SK-N-SH (cell line): ENCODE data around the gene LDB2. TPM values are rescaled to one million over a fixed set of nuclear protein-coding genes. Genes with fewer than 3 reads are reported as not detected.

ENCODE experiments used
- CTCF ChIA-PET: fragments of 300-600, 350-600 bp; formaldehyde crosslinking; extraction: SDS; loops from one replicate; lab custom pipeline; 2021; lab: Yijun Ruan, JAX
- POLR2A ChIA-PET: fragments of 350-600 bp; sonication (Branson Sonifier 250); formaldehyde crosslinking; extraction: SDS; loops from one replicate; lab custom pipeline; 2020; ENCODE audit warnings: antibody characterized with exemption, inconsistent platforms; lab: Yijun Ruan, JAX
- DNase-seq: peaks from one replicate; pipeline ENCODE4 v3.0.0; 2012
- H2AFZ ChIP-seq: fragments of 200-600 bp; sonication (generic); 2 replicates; pipeline ENCODE4 v1.8.1; 2016; ENCODE audit warnings: antibody characterized with exemption, mild to moderate bottlenecking, low read depth
- H3F3A ChIP-seq: fragments of 200-600 bp; sonication (generic); replicated peaks from 2 replicates; pipeline ENCODE3; 2016; ENCODE audit warnings: antibody characterized with exemption, mild to moderate bottlenecking; ENCODE audit not compliant: insufficient read depth
- H3K27ac ChIP-seq, 2 experiments: fragments of 200-500 bp in 1 of 2; fragments of 200-600 bp in 1 of 2; sonication (Bioruptor generic) in 1 of 2; sonication (generic), shearing (Covaris generic) in 1 of 2; 2 replicates each; pipeline versions ENCODE4 v1.5.1 to v1.6.1; 2014 to 2016; ENCODE audit warnings: low read depth in 2 of 2, inconsistent platforms in 1 of 2, low read length in 1 of 2, mild to moderate bottlenecking in 1 of 2, mixed read lengths in 1 of 2
- H3K27me3 ChIP-seq: fragments of 200-600 bp; sonication (generic), shearing (Covaris generic); 2 replicates; pipeline ENCODE4 v1.6.1; 2016; ENCODE audit warnings: mixed run types; ENCODE audit not compliant: insufficient read depth
- H3K36me3 ChIP-seq, 2 experiments: fragments of 200-500 bp in 1 of 2; fragments of 200-600 bp in 1 of 2; sonication (Bioruptor generic) in 1 of 2; sonication (generic) in 1 of 2; replicated peaks in 1 of 2; 2 replicates each; pipeline versions ENCODE3 to v1.5.1; 2014 to 2016; ENCODE audit warnings: low read length in 1 of 2, mild to moderate bottlenecking in 1 of 2; ENCODE audit not compliant: insufficient read depth in 2 of 2, control insufficient read depth in 1 of 2
- H3K4me1 ChIP-seq, 2 experiments: fragments of 200-500 bp in 1 of 2; fragments of 200-600 bp in 1 of 2; sonication (Bioruptor generic) in 1 of 2; sonication (generic), shearing (Covaris generic) in 1 of 2; 2 replicates each; pipeline versions ENCODE4 v1.5.1 to v1.6.1; 2014 to 2016; ENCODE audit warnings: low read depth in 1 of 2, low read length in 1 of 2, mixed run types in 1 of 2; ENCODE audit not compliant: insufficient read depth in 2 of 2, control insufficient read depth in 1 of 2
- H3K4me2 ChIP-seq: fragments of 200-600 bp; sonication (generic), shearing (Covaris generic); 2 replicates; pipeline ENCODE4 v1.6.1; 2017; ENCODE audit warnings: mixed run types
- H3K4me3 ChIP-seq, 2 experiments: fragments of 200-500 bp in 1 of 2; fragments of 200-600 bp in 1 of 2; sonication (Bioruptor generic) in 1 of 2; sonication (generic), shearing (Covaris generic) in 1 of 2; 2 replicates each; pipeline versions ENCODE4 v1.5.1 to v1.8.1; 2014 to 2016; ENCODE audit warnings: low read depth in 2 of 2, inconsistent platforms in 1 of 2, low read length in 1 of 2, mild to moderate bottlenecking in 1 of 2, mixed read lengths in 1 of 2, moderate library complexity in 1 of 2
- H3K79me2 ChIP-seq: fragments of 200-600 bp; sonication (generic); 2 replicates; pipeline ENCODE4 v1.8.1; 2017; ENCODE audit warnings: mild to moderate bottlenecking; ENCODE audit not compliant: insufficient read depth
- H3K9ac ChIP-seq: fragments of 200-600 bp; sonication (generic); 2 replicates; pipeline ENCODE4 v1.6.1; 2017; ENCODE audit warnings: mixed run types
- H3K9me2 ChIP-seq: fragments of 200-600 bp; sonication (generic); 2 replicates; pipeline ENCODE4 v1.6.1; 2017; ENCODE audit warnings: mixed run types
- H3K9me3 ChIP-seq: fragments of 200-600 bp; sonication (generic); 2 replicates; pipeline ENCODE4 v1.6.1; 2017; ENCODE audit warnings: mixed run types, mild to moderate bottlenecking, moderate library complexity
- H4K20me1 ChIP-seq: fragments of 200-600 bp; sonication (generic); 2 replicates; pipeline ENCODE4 v1.6.1; 2017; ENCODE audit warnings: mild to moderate bottlenecking, mixed run types; ENCODE audit not compliant: insufficient read depth
- CHD2 ChIP-seq: fragments of 150-350 bp; IDR thresholded peaks from 2 replicates; pipeline ENCODE4 v1.6.1; 2018; ENCODE audit warnings: low read length; ENCODE audit not compliant: partially characterized antibody
- EP300 ChIP-seq, 2 experiments: IDR thresholded peaks; 2 replicates each; pipeline versions ENCODE4 v1.4.0 to v1.6.1; 2012; ENCODE audit warnings: borderline replicate concordance in 1 of 2, low read depth in 1 of 2, low read length in 1 of 2
- EZH2phosphoT487 ChIP-seq: fragments of 200-600 bp; sonication (generic); IDR thresholded peaks from 2 replicates; pipeline ENCODE4 v1.6.1; 2017; ENCODE audit warnings: low read depth, mixed run types, mild to moderate bottlenecking, antibody characterized with exemption, moderate library complexity, borderline replicate concordance
- GATA2 ChIP-seq: sonication (generic); formaldehyde crosslinking; IDR thresholded peaks from 2 replicates; pipeline ENCODE4 v1.5.0; 2020; ENCODE audit warnings: mild to moderate bottlenecking, missing genetic modification reagents
- JUND ChIP-seq: IDR thresholded peaks from 2 replicates; pipeline ENCODE4 v1.4.0; 2012
- NFIC ChIP-seq: IDR thresholded peaks from 2 replicates; pipeline ENCODE4 v1.4.0; 2012; ENCODE audit warnings: borderline replicate concordance
- REST ChIP-seq: IDR thresholded peaks from 2 replicates; pipeline ENCODE4 v1.6.1; 2012; ENCODE audit warnings: mild to moderate bottlenecking, low read depth, low read length, moderate library complexity
- RXRA ChIP-seq: IDR thresholded peaks from 2 replicates; pipeline ENCODE4 v1.4.0; 2012; ENCODE audit warnings: low read depth, mild to moderate bottlenecking, borderline replicate concordance
- SIN3A ChIP-seq: IDR thresholded peaks from 2 replicates; pipeline ENCODE4 v1.6.1; 2012; ENCODE audit warnings: low read depth, mild to moderate bottlenecking, low read length, moderate library complexity, borderline replicate concordance
- SMC3 ChIP-seq: IDR thresholded peaks from 2 replicates; pipeline ENCODE4 v1.6.1; 2012; ENCODE audit warnings: low read depth, low read length, improper control_type of control experiment
- TAF1 ChIP-seq: IDR thresholded peaks from 2 replicates; pipeline ENCODE4 v1.6.1; 2012; ENCODE audit warnings: low read depth, mild to moderate bottlenecking, low read length, moderate library complexity, borderline replicate concordance
- TEAD4 ChIP-seq: IDR thresholded peaks from 2 replicates; pipeline ENCODE4 v1.4.0; 2012; ENCODE audit warnings: mild to moderate bottlenecking, borderline replicate concordance; ENCODE audit not compliant: insufficient read depth
- USF1 ChIP-seq: IDR thresholded peaks from 2 replicates; pipeline ENCODE4 v1.4.0; 2012; ENCODE audit warnings: low read depth, borderline replicate concordance
- USF2 ChIP-seq: fragments of 150-350 bp; IDR thresholded peaks from 2 replicates; pipeline ENCODE4 v1.6.1; 2017; ENCODE audit warnings: antibody characterized with exemption, low read length, low read depth, borderline replicate concordance
- YY1 ChIP-seq: IDR thresholded peaks from 2 replicates; pipeline ENCODE4 v1.4.0; 2012; ENCODE audit warnings: low read depth, mild to moderate bottlenecking
- ZBTB33 ChIP-seq: IDR thresholded peaks from 2 replicates; pipeline ENCODE4 v1.4.0; 2012; ENCODE audit warnings: low read depth, borderline replicate concordance
- WGBS: methylation state at CpG from one replicate; pipeline ENCODE4 v1.1.6; 2017; ENCODE audit warnings: low lambda C conversion rate; 5-methylcytosine and 5-hydroxymethylcytosine counted together
- polyA plus RNA-seq, 3 experiments: library from polyadenylated mRNA; depleted of rRNA; stranded (reverse); fragments of >200 nt; gene quantifications; 2 replicates each; pipeline ENCODE4 v1.2.3, GENCODE V29; 2012

LDB2 gene
- polyA plus RNA-seq, 1 of the 3 experiments (the other 2 are of a cell fraction) = 11.0 TPM

- CTCF ChIA-PET = no interaction called here
- 95% methylated on average over 6 of the region's 7 CpGs for WGBS
- no peak overlapping the region for H3K9ac ChIP-seq
- no peaks in the 10 kb centered on the region for H3K9me2 ChIP-seq
- no peaks in the 10 kb centered on the region for H3K27me3 ChIP-seq
- no peak overlapping the region for H3K27ac ChIP-seq
- no peak for DNase-seq
- H3K4me2 ChIP-seq = no peak overlapping the region
- H3K4me3 ChIP-seq = no peak overlapping the region
- peaks cover 7% of the 10 kb centered on the region for H3F3A ChIP-seq
- H3K9me3 ChIP-seq = no peaks in the 10 kb centered on the region
- H2AFZ ChIP-seq = no peak overlapping the region
- TF ChIP-seq EP300 (IDR thresholded peaks at IDR 0.05; ENCODE audit: borderline replicate concordance in 1 of 2, low read depth in 1 of 2, low read length in 1 of 2) = no peak
- no peak for TF ChIP-seq RXRA
- no peak for TF ChIP-seq NFIC
- TF ChIP-seq GATA2 (CRISPR knock-in tag) = no peak
- TF ChIP-seq USF1 = no peak
- TF ChIP-seq EZH2phosphoT487 = no peak
- no peak for TF ChIP-seq USF2
- TF ChIP-seq ZBTB33 = no peak
- TF ChIP-seq SIN3A = no peak
- TF ChIP-seq REST = no peak
- TF ChIP-seq TEAD4 = no peak
- no peak for TF ChIP-seq SMC3
- TF ChIP-seq YY1 = no peak
- no peak for TF ChIP-seq CHD2
- no peak for TF ChIP-seq TAF1
- no peak for TF ChIP-seq JUND
- no peaks in the 10 kb centered on the region for H4K20me1 ChIP-seq
- H3K36me3 ChIP-seq = peaks cover 0 to 5% of the 10 kb centered on the region in 2 experiments
- H3K79me2 ChIP-seq = no peaks in the 10 kb centered on the region
- H3K4me1 ChIP-seq = peaks cover 0 to 5% of the 10 kb centered on the region in 2 experiments; a peak in 1 of 4 replicates
- POLR2A ChIA-PET = no interaction called here
Measured at GRCh38 chr4:16585053-16585452, 313.4 kb downstream of the LDB2 start.
